Middle frontal gyrus (tissue), 1 donor: ENCODE results near the gene NLK.
"Not testable (repeated sequence)": the region's sequence is repeated elsewhere in the genome, so short reads cannot be mapped to it uniquely, and the experiment has no call there.

ENCODE experiments used
- DNase-seq: peaks from one replicate; pipeline ENCODE4 v3.0.0-alpha.2; 2015; ENCODE audit warnings: low spot score; ENCODE audit errors: extremely low spot score

The NLK gene

GRCh38 chr17:28228986-28229729 lies 186.7 kb downstream of the NLK start:
- DNase-seq: no peak

GRCh38 chr17:28230011-28230410 lies 187.5 kb downstream of the NLK start:
- DNase-seq: no peak

GRCh38 chr17:28230607-28231006 lies 188.1 kb downstream of the NLK start:
- DNase-seq: not testable (repeated sequence)

GRCh38 chr17:28231624-28232023 lies 189.1 kb downstream of the NLK start:
- DNase-seq: not testable (repeated sequence)

GRCh38 chr17:28232966-28233870 lies 190.7 kb downstream of the NLK start:
- DNase-seq: not testable (repeated sequence)

GRCh38 chr17:28233872-28234856 lies 191.7 kb downstream of the NLK start:
- DNase-seq: not testable (repeated sequence)

GRCh38 chr17:28235066-28235700 lies 192.7 kb downstream of the NLK start:
- DNase-seq: not testable (repeated sequence)

GRCh38 chr17:28236033-28236653 lies 193.7 kb downstream of the NLK start:
- DNase-seq: not testable (repeated sequence)

GRCh38 chr17:28238547-28239270 lies 196.2 kb downstream of the NLK start:
- DNase-seq: not testable (repeated sequence)

- DNase-seq: no peak
Observed at GRCh38 chr17:28239271-28239624, 196.8 kb downstream of the NLK start.

- DNase-seq: no peak
Observed at GRCh38 chr17:28240688-28241340, 198.3 kb downstream of the NLK start.

GRCh38 chr17:28242791-28243190 lies 200.3 kb downstream of the NLK start:
- no peak for DNase-seq

GRCh38 chr17:28243268-28243667 lies 200.8 kb downstream of the NLK start:
- not testable (repeated sequence) for DNase-seq

- DNase-seq: no peak
Observed at GRCh38 chr17:28244446-28244845, 202.0 kb downstream of the NLK start.
